Calu3 (cell line): Measurements from ENCODE around the gene MLANA. TPM values are rescaled to one million over a fixed set of nuclear protein-coding genes. Genes with fewer than 3 reads are reported as not detected.

Experiments used
- BruUV-seq: library from RNA; stranded (reverse); fragments of 400-500 nt; replicated peaks from 2 replicates; lab custom pipeline; 2021; lab: Mats Ljungman, UMichigan
- CTCF ChIA-PET: fragments of 300-600 bp; sonication (Branson Sonifier 250); formaldehyde crosslinking; loops from one replicate; lab custom pipeline; 2022; ENCODE audit warnings: antibody characterized with exemption; lab: Charles Lee
- DNase-seq: peaks from one replicate; pipeline ENCODE4 v3.0.0; 2022
- H3K27ac Mint-ChIP-seq: one replicate; pipeline ENCODE4 v1.8.0; 2022; ENCODE audit warnings: mixed read lengths; ENCODE audit not compliant: unreplicated experiment
- H3K27me3 Mint-ChIP-seq: one replicate; pipeline ENCODE4 v1.8.0; 2022; ENCODE audit warnings: mixed read lengths; ENCODE audit not compliant: unreplicated experiment
- H3K36me3 Mint-ChIP-seq: one replicate; pipeline ENCODE4 v1.8.0; 2022; ENCODE audit warnings: mild to moderate bottlenecking, moderate library complexity, mixed read lengths; ENCODE audit not compliant: insufficient read depth, unreplicated experiment
- H3K4me1 Mint-ChIP-seq: one replicate; pipeline ENCODE4 v1.8.0; 2022; ENCODE audit warnings: mild to moderate bottlenecking, low read depth, mixed read lengths; ENCODE audit not compliant: unreplicated experiment
- H3K4me3 Mint-ChIP-seq: one replicate; pipeline ENCODE4 v1.8.0; 2022; ENCODE audit warnings: mild to moderate bottlenecking, low read depth, moderate library complexity, mixed read lengths; ENCODE audit not compliant: unreplicated experiment
- H3K9me3 Mint-ChIP-seq: one replicate; pipeline ENCODE4 v1.8.0; 2022; ENCODE audit warnings: low read depth, mixed read lengths; ENCODE audit not compliant: unreplicated experiment
- CTCF ChIP-seq: fragments of 200-600 bp; IDR thresholded peaks from one replicate; pipeline ENCODE4 v1.8.0; 2022; ENCODE audit warnings: antibody characterized with exemption; ENCODE audit not compliant: unreplicated experiment
- intact Hi-C: fragments of 100-400 bp; cut with micrococcal nuclease; formaldehyde crosslinking; loops from one replicate; pipeline ENCODE4 v1.10.0; 2022; ENCODE audit not compliant: unreplicated experiment
- total RNA-seq: library from RNA; stranded (reverse); gene quantifications from 2 replicates; pipeline ENCODE4 v1.2.3, GENCODE V29; 2022

The MLANA gene
- total RNA-seq, 1 experiment from 2014 or later, result not detected

GRCh38 chr9:5894237-5894959, 3.7 kb downstream of the MLANA start:
- Mint-ChIP-seq H3K27ac (no peak overlapping the region), H3K27me3 (no peaks in the 10 kb centered on the region), H3K9me3 (no peaks in the 10 kb centered on the region), H3K4me3 (no peak overlapping the region), H3K36me3 (no peaks in the 10 kb centered on the region), H3K4me1 (no peaks in the 10 kb centered on the region)
- BruUV-seq, result no TSS peak
- TF ChIP-seq CTCF, result no peak
- DNase-seq, result no peak
- CTCF ChIA-PET, result no interaction called here
- intact Hi-C loops, result no loop called here

GRCh38 chr9:5895782-5896181, 5.1 kb downstream of the MLANA start:
- H3K36me3 Mint-ChIP-seq, result no peaks in the 10 kb centered on the region
- no peaks in the 10 kb centered on the region for H3K9me3 Mint-ChIP-seq
- no TSS peak for BruUV-seq
- intact Hi-C loops, result loop anchor here (5.0 kb wide), 1 partner anchor 98 kb away; no protein-coding TSS in a partner anchor
- no peak overlapping the region for H3K4me3 Mint-ChIP-seq
- H3K27ac Mint-ChIP-seq, result no peak overlapping the region
- TF ChIP-seq CTCF, result no peak
- CTCF ChIA-PET, result no interaction called here
- no peak for DNase-seq
- H3K4me1 Mint-ChIP-seq, result no peaks in the 10 kb centered on the region
- no peaks in the 10 kb centered on the region for H3K27me3 Mint-ChIP-seq

- BruUV-seq, result no TSS peak
- H3K27ac Mint-ChIP-seq, result no peak overlapping the region
- H3K9me3 Mint-ChIP-seq, result no peaks in the 10 kb centered on the region
- DNase-seq, result no peak
- H3K4me3 Mint-ChIP-seq, result no peak overlapping the region
- TF ChIP-seq CTCF, result no peak
- CTCF ChIA-PET, result no interaction called here
- no peaks in the 10 kb centered on the region for H3K36me3 Mint-ChIP-seq
- H3K4me1 Mint-ChIP-seq, result no peaks in the 10 kb centered on the region
- intact Hi-C loops, result loop anchor here (5.0 kb wide), 1 partner anchor 100 kb away; no protein-coding TSS in a partner anchor
- H3K27me3 Mint-ChIP-seq, result no peaks in the 10 kb centered on the region
Observed at GRCh38 chr9:5896863-5897262, 6.2 kb downstream of the MLANA start.

GRCh38 chr9:5897851-5898250, 7.2 kb downstream of the MLANA start:
- intact Hi-C loops, result loop anchor here (5.0 kb wide), 1 partner anchor 101 kb away; no protein-coding TSS in a partner anchor
- TF ChIP-seq CTCF, result no peak
- no peaks in the 10 kb centered on the region for H3K4me1 Mint-ChIP-seq
- no peaks in the 10 kb centered on the region for H3K36me3 Mint-ChIP-seq
- CTCF ChIA-PET, result no interaction called here
- H3K27ac Mint-ChIP-seq, result no peak overlapping the region
- no peaks in the 10 kb centered on the region for H3K27me3 Mint-ChIP-seq
- no peak overlapping the region for H3K4me3 Mint-ChIP-seq
- no peaks in the 10 kb centered on the region for H3K9me3 Mint-ChIP-seq
- no peak for DNase-seq
- BruUV-seq, result no TSS peak
